ENCODE measurements around the gene PIM1.

GRCh38 chr6:37158508-37158907 lies 11.4 kb upstream of the PIM1 start:
- TF ChIP-seq CTCF (IDR thresholded peaks at IDR 0.05) (no peak), POLR2A (IDR thresholded peaks at IDR 0.05) (no peak)
